HEK293 (cell line): ENCODE data around the gene SERPINH1.

Experiments
- CTCF ChIA-PET: fragments of 350-600 bp; formaldehyde crosslinking; extraction: SDS; loops from one replicate; lab custom pipeline; 2021; ENCODE audit warnings: antibody characterized with exemption; lab: Yijun Ruan, JAX
- POLR2A ChIA-PET: fragments of 300-600 bp; formaldehyde crosslinking; extraction: SDS; loops from one replicate; lab custom pipeline; 2020; ENCODE audit warnings: antibody characterized with exemption, inconsistent platforms; lab: Yijun Ruan, JAX
- H3K27ac ChIP-seq: fragments of 200-500 bp; sonication (Bioruptor generic); 2 replicates; pipeline ENCODE4 v1.5.1; 2014; ENCODE audit warnings: low read depth, low read length, control low read depth, inconsistent platforms; ENCODE audit errors: extremely low read depth
- H3K36me3 ChIP-seq, 2 experiments: fragments of 200-500 bp in 1 of 2; sonication (Bioruptor generic) in 1 of 2; 1 replicate in 1 of 2; 2 replicates in 1 of 2; pipeline ENCODE4 v1.5.1; 2014 to 2017; ENCODE audit warnings: inconsistent platforms in 2 of 2, low read length in 2 of 2; ENCODE audit not compliant: control insufficient read depth in 2 of 2, insufficient read depth in 1 of 2
- H3K4me1 ChIP-seq: fragments of 200-500 bp; sonication (Bioruptor generic); 2 replicates; pipeline ENCODE4 v1.5.1; 2014; ENCODE audit warnings: mild to moderate bottlenecking, low read length, inconsistent platforms; ENCODE audit not compliant: control insufficient read depth, insufficient read depth
- H3K4me3 ChIP-seq: 2 replicates; pipeline ENCODE4 v1.5.1; 2011; ENCODE audit warnings: low read depth, mild to moderate bottlenecking, control low read depth, low read length, moderate library complexity
- H3K9me3 ChIP-seq: fragments of 200-500 bp; sonication (Bioruptor generic); 2 replicates; pipeline ENCODE4 v1.5.1; 2014; ENCODE audit warnings: low read depth, low read length, inconsistent platforms; ENCODE audit not compliant: control insufficient read depth, insufficient read depth
- GLI4 ChIP-seq: fragments of 450-650 bp; formaldehyde crosslinking; IDR thresholded peaks from 2 replicates; pipeline ENCODE4 v1.5.1; 2016; ENCODE audit warnings: missing biosample characterization, missing genetic modification characterization
- KLF1 ChIP-seq: fragments of 450-650 bp; formaldehyde crosslinking; IDR thresholded peaks from 2 replicates; pipeline ENCODE4 v1.5.1; 2016; ENCODE audit warnings: missing biosample characterization, missing genetic modification characterization
- KLF10 ChIP-seq: fragments of 450-650 bp; IDR thresholded peaks from 2 replicates; pipeline ENCODE4 v1.5.1; 2018; ENCODE audit warnings: missing biosample characterization, mild to moderate bottlenecking, missing genetic modification characterization
- MEIS1 ChIP-seq: sonication (generic); formaldehyde crosslinking; IDR thresholded peaks from 2 replicates; pipeline ENCODE4 v1.8.1; 2022; ENCODE audit warnings: missing genetic modification reagents, mild to moderate bottlenecking, borderline replicate concordance
- RBAK ChIP-seq: fragments of 450-650 bp; formaldehyde crosslinking; IDR thresholded peaks from 2 replicates; pipeline ENCODE4 v1.5.1; 2016; ENCODE audit warnings: missing biosample characterization, missing genetic modification characterization
- ZNF140 ChIP-seq: fragments of 450-650 bp; formaldehyde crosslinking; IDR thresholded peaks from 2 replicates; pipeline ENCODE4 v1.5.1; 2016; ENCODE audit warnings: missing biosample characterization, missing genetic modification characterization
- ZNF223 ChIP-seq: fragments of 450-650 bp; formaldehyde crosslinking; IDR thresholded peaks from 2 replicates; pipeline ENCODE4 v1.5.1; 2016; ENCODE audit warnings: missing biosample characterization, missing genetic modification characterization
- ZNF341 ChIP-seq: fragments of 450-650 bp; formaldehyde crosslinking; IDR thresholded peaks from 2 replicates; pipeline ENCODE4; 2016; ENCODE audit warnings: low read depth, missing biosample characterization, missing genetic modification characterization
- ZNF366 ChIP-seq: fragments of 450-650 bp; formaldehyde crosslinking; conservative IDR thresholded peaks from 2 replicates; pipeline ENCODE4 v1.5.1; 2016; ENCODE audit warnings: missing biosample characterization, missing genetic modification characterization
- ZNF37A ChIP-seq: fragments of 450-650 bp; IDR thresholded peaks from 2 replicates; pipeline ENCODE4 v1.5.1; 2018; ENCODE audit warnings: missing biosample characterization, missing genetic modification characterization
- ZNF423 ChIP-seq: fragments of 450-650 bp; formaldehyde crosslinking; IDR thresholded peaks from 2 replicates; pipeline ENCODE4 v1.5.1; 2016; ENCODE audit warnings: missing biosample characterization, missing genetic modification characterization
- ZNF555 ChIP-seq: fragments of 450-650 bp; formaldehyde crosslinking; conservative IDR thresholded peaks from 2 replicates; pipeline ENCODE4 v1.5.1; 2017; ENCODE audit warnings: missing biosample characterization, mild to moderate bottlenecking, missing genetic modification characterization, inconsistent platforms
- ZNF585B ChIP-seq: fragments of 450-650 bp; formaldehyde crosslinking; IDR thresholded peaks from 2 replicates; pipeline ENCODE4 v1.5.1; 2016; ENCODE audit warnings: missing biosample characterization, missing genetic modification characterization
- ZNF677 ChIP-seq: fragments of 450-650 bp; IDR thresholded peaks from 2 replicates; pipeline ENCODE4 v1.5.0; 2018; ENCODE audit warnings: missing biosample characterization, mild to moderate bottlenecking, missing genetic modification characterization, moderate library complexity
- ZNF768 ChIP-seq: fragments of 450-650 bp; formaldehyde crosslinking; IDR thresholded peaks from 2 replicates; pipeline ENCODE4 v1.5.1; 2018; ENCODE audit warnings: missing biosample characterization, mild to moderate bottlenecking, missing genetic modification characterization
- ZNF791 ChIP-seq: fragments of 450-650 bp; formaldehyde crosslinking; IDR thresholded peaks from 2 replicates; pipeline ENCODE4 v1.5.1; 2016; ENCODE audit warnings: missing biosample characterization, missing genetic modification characterization
- ZSCAN23 ChIP-seq: fragments of 450-650 bp; formaldehyde crosslinking; IDR thresholded peaks from 2 replicates; pipeline ENCODE4 v1.5.1; 2016; ENCODE audit warnings: missing biosample characterization, missing genetic modification characterization
- TF ChIP-seq, protein P1 (sequence below): fragments of 450-650 bp; formaldehyde crosslinking; IDR thresholded peaks from 2 replicates; pipeline ENCODE4 v1.5.1; 2016; ENCODE audit warnings: missing biosample characterization, missing genetic modification characterization
- TF ChIP-seq, protein P2 (sequence below): fragments of 450-650 bp; formaldehyde crosslinking; IDR thresholded peaks from 2 replicates; pipeline ENCODE4 v1.5.1; 2016; ENCODE audit warnings: missing biosample characterization, missing genetic modification characterization, borderline replicate concordance
- TF ChIP-seq, protein P3 (sequence below): fragments of 450-650 bp; IDR thresholded peaks from 2 replicates; pipeline ENCODE4 v1.5.1; 2018; ENCODE audit warnings: missing biosample characterization, mild to moderate bottlenecking, missing genetic modification characterization
- TF ChIP-seq, protein P4 (sequence below): sonication (generic); formaldehyde crosslinking; IDR thresholded peaks from 2 replicates; pipeline ENCODE4 v1.8.1; 2022; ENCODE audit warnings: mild to moderate bottlenecking, moderate library complexity, missing genetic modification reagents

Gene SERPINH1

DNA sequence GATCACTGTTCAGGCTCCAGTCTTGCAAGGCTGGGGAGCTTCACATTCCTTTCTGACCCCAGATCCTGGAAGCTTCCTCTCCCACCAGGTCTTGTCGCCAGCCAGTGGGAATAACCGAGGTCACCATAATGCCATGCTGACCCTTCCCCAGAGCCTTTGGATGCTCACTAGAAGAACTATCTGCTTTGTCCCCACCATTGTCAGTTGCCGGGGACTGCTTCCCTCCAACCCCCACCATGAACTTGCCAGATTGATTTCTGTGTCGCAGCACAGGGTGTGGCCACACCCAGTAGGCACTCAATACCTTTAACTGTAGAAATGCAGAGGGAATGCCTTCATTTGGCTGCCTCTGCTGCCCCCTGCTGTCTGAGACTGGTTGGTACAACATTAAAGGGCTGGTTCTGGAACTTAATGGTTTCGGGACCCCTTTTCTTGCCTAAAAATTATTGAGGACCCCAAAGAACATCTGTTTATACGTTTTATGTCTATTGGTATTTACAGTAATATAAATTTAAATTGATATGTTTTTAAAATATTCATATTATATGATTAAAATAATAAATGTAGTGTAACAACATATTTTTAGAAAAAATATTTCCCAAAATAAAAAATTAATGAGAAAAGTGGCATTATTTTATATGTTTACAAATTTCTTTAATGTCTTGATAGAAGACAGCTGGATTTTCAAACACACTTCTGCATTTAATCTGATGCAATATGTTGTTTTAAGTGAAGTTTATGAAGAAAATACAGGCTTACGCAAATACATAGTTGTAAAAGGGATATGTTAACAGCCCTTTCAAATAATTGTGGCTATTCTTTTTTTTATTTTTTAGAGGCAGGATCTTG is 29.6 kb upstream of the SERPINH1 start (continued):
- TF ChIP-seq, protein P1, sequence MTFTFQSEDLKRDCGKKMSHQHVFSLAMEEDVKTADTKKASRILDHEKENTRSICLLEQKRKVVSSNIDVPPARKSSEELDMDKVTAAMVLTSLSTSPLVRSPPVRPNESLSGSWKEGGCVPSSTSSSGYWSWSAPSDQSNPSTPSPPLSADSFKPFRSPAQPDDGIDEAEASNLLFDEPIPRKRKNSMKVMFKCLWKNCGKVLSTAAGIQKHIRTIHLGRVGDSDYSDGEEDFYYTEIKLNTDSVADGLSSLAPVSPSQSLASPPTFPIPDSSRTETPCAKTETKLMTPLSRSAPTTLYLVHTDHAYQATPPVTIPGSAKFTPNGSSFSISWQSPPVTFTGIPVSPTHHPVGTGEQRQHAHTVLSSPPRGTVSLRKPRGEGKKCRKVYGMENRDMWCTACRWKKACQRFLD (tag by site-specific recombination) = no peak

DNA sequence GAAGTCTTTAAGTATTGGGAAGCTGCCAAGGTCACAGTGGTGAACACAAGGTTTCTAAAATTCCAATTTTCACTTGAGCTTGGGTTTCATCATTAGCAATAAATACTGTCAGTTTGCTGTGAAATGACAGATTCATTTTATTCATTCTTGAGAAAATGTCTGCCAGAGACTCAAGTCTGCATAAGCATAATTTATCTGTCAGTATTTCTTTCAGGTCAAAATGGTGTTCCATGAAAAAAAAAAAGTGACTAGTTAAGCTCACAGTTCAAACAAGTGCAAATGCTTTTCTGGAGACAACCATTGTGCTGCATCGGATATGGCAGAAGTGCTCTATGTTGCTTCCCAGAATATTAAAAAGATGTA is 28.2 kb upstream of the SERPINH1 start:
- H3K9me3 ChIP-seq = no peaks in the 10 kb centered on the region
- POLR2A ChIA-PET = interaction anchor here (0.6 kb wide), 2 partner anchors 12 to 136 kb away, joined by 4 read pairs; no protein-coding TSS in a partner anchor
- H3K36me3 ChIP-seq = no peaks in the 10 kb centered on the region
- H3K4me3 ChIP-seq = no peak overlapping the region
- no peak overlapping the region for H3K27ac ChIP-seq
- CTCF ChIA-PET = interaction anchor here (0.6 to 10.3 kb wide), 10 partner anchors 10 to 145 kb away, joined by 3 to 264 read pairs (median 16); partner anchors contain the start of gene RPS3
- H3K4me1 ChIP-seq = no peaks in the 10 kb centered on the region
- TF ChIP-seq ZNF423 (no peak), ZNF585B (no peak), ZNF366 (tag by site-specific recombination) (no peak), ZNF791 (tag by site-specific recombination) (no peak), ZNF768 (tag by site-specific recombination) (no peak)

DNA sequence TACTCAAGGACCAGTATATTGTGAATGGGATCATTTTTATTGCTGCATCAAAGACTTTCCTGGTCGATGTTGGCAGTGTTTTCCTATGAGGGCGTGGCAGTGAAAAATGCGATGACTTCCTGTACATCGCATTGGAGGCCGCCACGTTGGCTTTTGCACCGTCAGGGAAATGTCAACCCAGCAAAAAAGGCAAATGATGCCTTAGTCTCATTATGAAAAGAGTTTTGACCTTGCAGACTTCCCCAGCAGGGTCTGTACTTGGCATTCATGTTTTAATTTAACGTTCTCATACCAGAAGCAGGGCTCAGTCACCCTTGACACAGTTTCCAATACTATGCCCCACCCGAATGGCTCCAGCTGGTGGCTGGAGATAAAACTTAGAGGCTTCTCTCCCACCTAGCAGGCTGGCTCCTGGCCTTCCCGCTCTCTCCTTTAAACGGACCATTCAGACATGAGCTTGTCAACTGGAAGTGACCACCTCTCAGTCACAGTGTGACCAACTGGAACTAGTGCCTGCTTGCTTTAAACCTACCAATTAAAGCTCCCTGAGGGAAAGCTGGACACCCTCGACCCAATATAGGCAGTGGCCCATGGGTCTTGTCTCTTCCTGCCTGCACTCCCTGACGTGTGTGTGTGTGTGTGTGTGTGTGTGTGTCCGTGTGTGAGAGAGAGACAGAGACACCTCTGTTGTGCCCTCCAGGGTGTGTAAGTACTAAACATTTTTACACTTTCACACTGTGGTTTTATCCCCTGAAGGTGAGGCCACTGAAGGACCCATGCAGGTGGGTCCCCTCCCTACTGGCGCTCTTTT is 27.6 kb upstream of the SERPINH1 start:
- no peaks in the 10 kb centered on the region for H3K36me3 ChIP-seq
- POLR2A ChIA-PET = interaction anchor here (0.6 kb wide), 1 partner anchor 136 kb away, joined by 4 read pairs; no protein-coding TSS in a partner anchor

More for the DNA sequence above, 27.6 kb upstream of the SERPINH1 start:
- H3K9me3 ChIP-seq = no peaks in the 10 kb centered on the region
- TF ChIP-seq ZNF140 (tag by site-specific recombination) (no peak), KLF1 (tag by site-specific recombination) (peak; percentile 15; the same call in 1 of the 2 replicates), GLI4 (tag by site-specific recombination) (no peak), ZNF677 (tag by site-specific recombination) (no peak), RBAK (tag by site-specific recombination) (no peak), ZNF223 (no peak), MEIS1 (no peak), ZSCAN23 (tag by site-specific recombination) (no peak), ZNF555 (tag by site-specific recombination) (no peak), ZNF37A (tag by site-specific recombination) (no peak), ZNF341 (tag by site-specific recombination) (0 out of 2 replicates have a peak, but pooled peaks have one; percentile 14), KLF10 (tag by site-specific recombination) (no peak)
- TF ChIP-seq, protein P2, sequence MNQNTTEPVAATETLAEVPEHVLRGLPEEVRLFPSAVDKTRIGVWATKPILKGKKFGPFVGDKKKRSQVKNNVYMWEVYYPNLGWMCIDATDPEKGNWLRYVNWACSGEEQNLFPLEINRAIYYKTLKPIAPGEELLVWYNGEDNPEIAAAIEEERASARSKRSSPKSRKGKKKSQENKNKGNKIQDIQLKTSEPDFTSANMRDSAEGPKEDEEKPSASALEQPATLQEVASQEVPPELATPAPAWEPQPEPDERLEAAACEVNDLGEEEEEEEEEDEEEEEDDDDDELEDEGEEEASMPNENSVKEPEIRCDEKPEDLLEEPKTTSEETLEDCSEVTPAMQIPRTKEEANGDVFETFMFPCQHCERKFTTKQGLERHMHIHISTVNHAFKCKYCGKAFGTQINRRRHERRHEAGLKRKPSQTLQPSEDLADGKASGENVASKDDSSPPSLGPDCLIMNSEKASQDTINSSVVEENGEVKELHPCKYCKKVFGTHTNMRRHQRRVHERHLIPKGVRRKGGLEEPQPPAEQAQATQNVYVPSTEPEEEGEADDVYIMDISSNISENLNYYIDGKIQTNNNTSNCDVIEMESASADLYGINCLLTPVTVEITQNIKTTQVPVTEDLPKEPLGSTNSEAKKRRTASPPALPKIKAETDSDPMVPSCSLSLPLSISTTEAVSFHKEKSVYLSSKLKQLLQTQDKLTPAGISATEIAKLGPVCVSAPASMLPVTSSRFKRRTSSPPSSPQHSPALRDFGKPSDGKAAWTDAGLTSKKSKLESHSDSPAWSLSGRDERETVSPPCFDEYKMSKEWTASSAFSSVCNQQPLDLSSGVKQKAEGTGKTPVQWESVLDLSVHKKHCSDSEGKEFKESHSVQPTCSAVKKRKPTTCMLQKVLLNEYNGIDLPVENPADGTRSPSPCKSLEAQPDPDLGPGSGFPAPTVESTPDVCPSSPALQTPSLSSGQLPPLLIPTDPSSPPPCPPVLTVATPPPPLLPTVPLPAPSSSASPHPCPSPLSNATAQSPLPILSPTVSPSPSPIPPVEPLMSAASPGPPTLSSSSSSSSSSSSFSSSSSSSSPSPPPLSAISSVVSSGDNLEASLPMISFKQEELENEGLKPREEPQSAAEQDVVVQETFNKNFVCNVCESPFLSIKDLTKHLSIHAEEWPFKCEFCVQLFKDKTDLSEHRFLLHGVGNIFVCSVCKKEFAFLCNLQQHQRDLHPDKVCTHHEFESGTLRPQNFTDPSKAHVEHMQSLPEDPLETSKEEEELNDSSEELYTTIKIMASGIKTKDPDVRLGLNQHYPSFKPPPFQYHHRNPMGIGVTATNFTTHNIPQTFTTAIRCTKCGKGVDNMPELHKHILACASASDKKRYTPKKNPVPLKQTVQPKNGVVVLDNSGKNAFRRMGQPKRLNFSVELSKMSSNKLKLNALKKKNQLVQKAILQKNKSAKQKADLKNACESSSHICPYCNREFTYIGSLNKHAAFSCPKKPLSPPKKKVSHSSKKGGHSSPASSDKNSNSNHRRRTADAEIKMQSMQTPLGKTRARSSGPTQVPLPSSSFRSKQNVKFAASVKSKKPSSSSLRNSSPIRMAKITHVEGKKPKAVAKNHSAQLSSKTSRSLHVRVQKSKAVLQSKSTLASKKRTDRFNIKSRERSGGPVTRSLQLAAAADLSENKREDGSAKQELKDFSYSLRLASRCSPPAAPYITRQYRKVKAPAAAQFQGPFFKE = no peak
- TF ChIP-seq, protein P3, sequence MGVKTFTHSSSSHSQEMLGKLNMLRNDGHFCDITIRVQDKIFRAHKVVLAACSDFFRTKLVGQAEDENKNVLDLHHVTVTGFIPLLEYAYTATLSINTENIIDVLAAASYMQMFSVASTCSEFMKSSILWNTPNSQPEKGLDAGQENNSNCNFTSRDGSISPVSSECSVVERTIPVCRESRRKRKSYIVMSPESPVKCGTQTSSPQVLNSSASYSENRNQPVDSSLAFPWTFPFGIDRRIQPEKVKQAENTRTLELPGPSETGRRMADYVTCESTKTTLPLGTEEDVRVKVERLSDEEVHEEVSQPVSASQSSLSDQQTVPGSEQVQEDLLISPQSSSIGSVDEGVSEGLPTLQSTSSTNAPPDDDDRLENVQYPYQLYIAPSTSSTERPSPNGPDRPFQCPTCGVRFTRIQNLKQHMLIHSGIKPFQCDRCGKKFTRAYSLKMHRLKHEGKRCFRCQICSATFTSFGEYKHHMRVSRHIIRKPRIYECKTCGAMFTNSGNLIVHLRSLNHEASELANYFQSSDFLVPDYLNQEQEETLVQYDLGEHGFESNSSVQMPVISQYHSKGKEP (tag by site-specific recombination) = peak; percentile 81
- TF ChIP-seq, protein P4, sequence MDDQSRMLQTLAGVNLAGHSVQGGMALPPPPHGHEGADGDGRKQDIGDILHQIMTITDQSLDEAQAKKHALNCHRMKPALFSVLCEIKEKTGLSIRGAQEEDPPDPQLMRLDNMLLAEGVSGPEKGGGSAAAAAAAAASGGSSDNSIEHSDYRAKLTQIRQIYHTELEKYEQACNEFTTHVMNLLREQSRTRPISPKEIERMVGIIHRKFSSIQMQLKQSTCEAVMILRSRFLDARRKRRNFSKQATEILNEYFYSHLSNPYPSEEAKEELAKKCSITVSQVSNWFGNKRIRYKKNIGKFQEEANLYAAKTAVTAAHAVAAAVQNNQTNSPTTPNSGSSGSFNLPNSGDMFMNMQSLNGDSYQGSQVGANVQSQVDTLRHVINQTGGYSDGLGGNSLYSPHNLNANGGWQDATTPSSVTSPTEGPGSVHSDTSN (CRISPR knock-in tag) = no peak
- no peak overlapping the region for H3K4me3 ChIP-seq
- H3K27ac ChIP-seq = no peak overlapping the region
- CTCF ChIA-PET = interaction anchor here (0.6 to 10.3 kb wide), 12 partner anchors 9 to 786 kb away, joined by 3 to 264 read pairs (median 10); partner anchors contain the start of gene RPS3
- no peaks in the 10 kb centered on the region for H3K4me1 ChIP-seq
